ENCODE data around the gene JPH3.

Gene JPH3

GRCh38 chr16:87601401-87601981 is 817 bp upstream of the JPH3 start:
- no peak for DNase-seq (ENCODE audit: low read depth)
- no peak overlapping the region for H3K4me3 ChIP-seq (replicated peaks; ENCODE audit: low read depth, low read length)
- TF ChIP-seq CTCF (IDR thresholded peaks at IDR 0.05; ENCODE audit: low read length, missing control alignments): no peak

- DNase-seq (ENCODE audit: low read depth): no peak
- TF ChIP-seq CTCF (IDR thresholded peaks at IDR 0.05; ENCODE audit: low read length, missing control alignments): no peak
- no peak overlapping the region for H3K4me3 ChIP-seq (replicated peaks; ENCODE audit: low read depth, low read length)
These were observed 744 bp downstream of the JPH3 start for GRCh38 chr16:87602821-87603683.

- TF ChIP-seq CTCF (IDR thresholded peaks at IDR 0.05; ENCODE audit: low read length, missing control alignments): no peak
- DNase-seq (ENCODE audit: low read depth): no peak
These were observed 1.7 kb downstream of the JPH3 start for GRCh38 chr16:87603684-87604633.

GRCh38 chr16:87604634-87605111 is 2.4 kb downstream of the JPH3 start:
- H3K4me3 ChIP-seq (replicated peaks; ENCODE audit: low read depth, low read length): no peak overlapping the region
- TF ChIP-seq CTCF (IDR thresholded peaks at IDR 0.05; ENCODE audit: low read length, missing control alignments): no peak
- DNase-seq (ENCODE audit: low read depth): no peak

More at GRCh38 chr16:87603684-87604633, 1.7 kb downstream of the JPH3 start:
- no peak overlapping the region for H3K4me3 ChIP-seq (replicated peaks; ENCODE audit: low read depth, low read length)

- H3K4me3 ChIP-seq (replicated peaks; ENCODE audit: low read depth, low read length): no peak overlapping the region
- DNase-seq (ENCODE audit: low read depth): no peak
- no peak for TF ChIP-seq CTCF (IDR thresholded peaks at IDR 0.05; ENCODE audit: low read length, missing control alignments)
These were observed 4.9 kb downstream of the JPH3 start for GRCh38 chr16:87607223-87607622.

- no peak overlapping the region for H3K4me3 ChIP-seq (replicated peaks; ENCODE audit: low read depth, low read length)
- no peak for TF ChIP-seq CTCF (IDR thresholded peaks at IDR 0.05; ENCODE audit: low read length, missing control alignments)
- DNase-seq (ENCODE audit: low read depth): no peak
These were observed 5.6 kb downstream of the JPH3 start for GRCh38 chr16:87607871-87608270.

Data from fibroblast of pulmonary artery (primary cell).